Gastroesophageal sphincter (tissue), 3 donors: ENCODE data around the gene GPR61.
A peak's percentile ranks its signal among the peaks of the same experiment; 100 is the strongest.

ENCODE experiments used
- POLR2AphosphoS5 ChIP-seq: sonication (generic); formaldehyde crosslinking; IDR thresholded peaks from one replicate; pipeline ENCODE4 v1.6.1; 2017; ENCODE audit warnings: antibody characterized with exemption
- TF ChIP-seq, protein P1 (sequence below), 4 experiments: fragments of 200-600 bp in 2 of 4; fragments of 450-650 bp in 2 of 4; sonication (generic) in 1 of 4; IDR thresholded peaks; one replicate each; pipeline ENCODE4 v1.5.1; 2017 to 2019; ENCODE audit warnings: antibody characterized with exemption in 4 of 4, mild to moderate bottlenecking in 2 of 4, moderate library complexity in 2 of 4

- TF ChIP-seq, protein P1, sequence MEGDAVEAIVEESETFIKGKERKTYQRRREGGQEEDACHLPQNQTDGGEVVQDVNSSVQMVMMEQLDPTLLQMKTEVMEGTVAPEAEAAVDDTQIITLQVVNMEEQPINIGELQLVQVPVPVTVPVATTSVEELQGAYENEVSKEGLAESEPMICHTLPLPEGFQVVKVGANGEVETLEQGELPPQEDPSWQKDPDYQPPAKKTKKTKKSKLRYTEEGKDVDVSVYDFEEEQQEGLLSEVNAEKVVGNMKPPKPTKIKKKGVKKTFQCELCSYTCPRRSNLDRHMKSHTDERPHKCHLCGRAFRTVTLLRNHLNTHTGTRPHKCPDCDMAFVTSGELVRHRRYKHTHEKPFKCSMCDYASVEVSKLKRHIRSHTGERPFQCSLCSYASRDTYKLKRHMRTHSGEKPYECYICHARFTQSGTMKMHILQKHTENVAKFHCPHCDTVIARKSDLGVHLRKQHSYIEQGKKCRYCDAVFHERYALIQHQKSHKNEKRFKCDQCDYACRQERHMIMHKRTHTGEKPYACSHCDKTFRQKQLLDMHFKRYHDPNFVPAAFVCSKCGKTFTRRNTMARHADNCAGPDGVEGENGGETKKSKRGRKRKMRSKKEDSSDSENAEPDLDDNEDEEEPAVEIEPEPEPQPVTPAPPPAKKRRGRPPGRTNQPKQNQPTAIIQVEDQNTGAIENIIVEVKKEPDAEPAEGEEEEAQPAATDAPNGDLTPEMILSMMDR (IDR thresholded peaks at IDR 0.05), result peak in 3 of 4 experiments; percentile 59 to 76 (median 64)
- TF ChIP-seq POLR2AphosphoS5, result no peak
These were observed 41.4 kb upstream of the GPR61 start for GRCh38 chr1:109498161-109498801.
